HepG2 (cell line): ENCODE results near the gene BCL6B. TPM values are rescaled to one million over a fixed set of nuclear protein-coding genes. Genes with fewer than 3 reads are reported as not detected.

ENCODE experiments used
- BRCA1 ChIP-seq: sonication (generic); formaldehyde crosslinking; IDR thresholded peaks from 2 replicates; pipeline ENCODE4 v1.4.0; 2020; ENCODE audit warnings: missing genetic modification reagents
- ERF ChIP-seq: IDR thresholded peaks from 2 replicates; pipeline ENCODE4 v1.6.1; 2018; ENCODE audit warnings: missing biosample characterization, missing genetic modification reagents
- ESRRA ChIP-seq: sonication (generic); formaldehyde crosslinking; IDR thresholded peaks from 2 replicates; pipeline ENCODE4 v1.5.1; 2020; ENCODE audit warnings: mild to moderate bottlenecking, low read depth, missing genetic modification reagents
- KDM5B ChIP-seq: sonication (generic); formaldehyde crosslinking; IDR thresholded peaks from 2 replicates; pipeline ENCODE4 v1.4.0; 2020; ENCODE audit warnings: missing genetic modification reagents, mild to moderate bottlenecking, borderline replicate concordance
- KDM6A ChIP-seq: IDR thresholded peaks from 2 replicates; pipeline ENCODE4 v1.6.1; 2016; ENCODE audit warnings: low read depth
- MIER2 ChIP-seq: IDR thresholded peaks from 2 replicates; pipeline ENCODE4 v1.6.1; 2016; ENCODE audit warnings: missing biosample characterization, missing genetic modification reagents
- NAIF1 ChIP-seq: sonication (generic); formaldehyde crosslinking; IDR thresholded peaks from 2 replicates; pipeline ENCODE4 v1.5.0; 2020; ENCODE audit warnings: mild to moderate bottlenecking, missing genetic modification reagents, borderline replicate concordance
- NRL ChIP-seq: sonication (generic); formaldehyde crosslinking; IDR thresholded peaks from 2 replicates; pipeline ENCODE4 v1.5.0; 2020; ENCODE audit warnings: missing genetic modification reagents, mild to moderate bottlenecking, moderate library complexity, borderline replicate concordance
- RBAK ChIP-seq: sonication (generic); formaldehyde crosslinking; IDR thresholded peaks from 2 replicates; pipeline ENCODE4 v1.5.1; 2020; ENCODE audit warnings: mild to moderate bottlenecking, missing genetic modification reagents
- REPIN1 ChIP-seq: sonication (generic); formaldehyde crosslinking; IDR thresholded peaks from 2 replicates; pipeline ENCODE4 v1.8.0; 2022; ENCODE audit warnings: missing genetic modification reagents, low read depth, mild to moderate bottlenecking, borderline replicate concordance
- SATB2 ChIP-seq: sonication (generic); formaldehyde crosslinking; IDR thresholded peaks from 2 replicates; pipeline ENCODE4 v1.5.0; 2020; ENCODE audit warnings: missing genetic modification reagents
- SETDB1 ChIP-seq: sonication (generic); formaldehyde crosslinking; IDR thresholded peaks from 2 replicates; pipeline ENCODE4 v1.5.1; 2020; ENCODE audit warnings: missing genetic modification reagents, mild to moderate bottlenecking, borderline replicate concordance
- SKIL ChIP-seq: sonication (generic); formaldehyde crosslinking; IDR thresholded peaks from 2 replicates; pipeline ENCODE4 v1.8.0; 2022; ENCODE audit warnings: missing genetic modification reagents, mild to moderate bottlenecking, moderate library complexity, borderline replicate concordance
- SP140L ChIP-seq: sonication (generic); formaldehyde crosslinking; IDR thresholded peaks from 2 replicates; pipeline ENCODE4 v1.4.0; 2020; ENCODE audit warnings: missing genetic modification reagents, borderline replicate concordance
- ZGPAT ChIP-seq: IDR thresholded peaks from 2 replicates; pipeline ENCODE4 v1.6.1; 2016; ENCODE audit warnings: mild to moderate bottlenecking
- ZNF333 ChIP-seq: sonication (generic); formaldehyde crosslinking; IDR thresholded peaks from 2 replicates; pipeline ENCODE4 v1.4.0; 2020; ENCODE audit warnings: mild to moderate bottlenecking, missing genetic modification reagents, borderline replicate concordance
- ZNF891 ChIP-seq: sonication (generic); formaldehyde crosslinking; IDR thresholded peaks from 2 replicates; pipeline ENCODE4 v1.5.0; 2020; ENCODE audit warnings: mild to moderate bottlenecking, missing genetic modification reagents
- ZSCAN21 ChIP-seq: sonication (generic); formaldehyde crosslinking; IDR thresholded peaks from 2 replicates; pipeline ENCODE4 v1.8.0; 2022; ENCODE audit warnings: mild to moderate bottlenecking, missing genetic modification reagents, moderate library complexity, borderline replicate concordance
- polyA plus RNA-seq, 8 experiments: library from polyadenylated mRNA; depleted of rRNA in 3 of 8; stranded (reverse) in 7 of 8; unstranded in 1 of 8; fragments of >200 nt; fragmentation: Illumina TruSeq in 4 of 8; extraction: Trizol in 4 of 8; gene quantifications; 2 replicates each; pipeline versions ENCODE4 v1.2.1 to v1.2.3, GENCODE V29; 2011 to 2016; ENCODE audit warnings: low read depth in 4 of 8, missing spikeins in 1 of 8, mixed read lengths in 1 of 8; ENCODE audit not compliant: insufficient read depth in 1 of 8
- total RNA-seq, 5 experiments: library from RNA; depleted of rRNA; stranded (reverse); fragments of >200 nt; fragmentation: Illumina TruSeq; extraction: Trizol; gene quantifications; 2 replicates each; pipeline ENCODE4 v1.2.3, GENCODE V29; 2016; ENCODE audit warnings: low read depth in 1 of 5
- TF ChIP-seq, protein P1 (sequence below), 2 experiments: IDR thresholded peaks; 2 replicates each; pipeline ENCODE4 v1.6.1; 2011 to 2012; ENCODE audit warnings: low read length in 2 of 2, borderline replicate concordance in 1 of 2, low read depth in 1 of 2, mild to moderate bottlenecking in 1 of 2, moderate library complexity in 1 of 2
- TF ChIP-seq, protein P2 (sequence below): sonication (generic); formaldehyde crosslinking; IDR thresholded peaks from 2 replicates; pipeline ENCODE4 v1.8.0; 2022; ENCODE audit warnings: mild to moderate bottlenecking, missing genetic modification reagents, moderate library complexity

Gene BCL6B
- total and polyA plus RNA-seq, 2 of the 13 experiments (the other 11 are each of a cell fraction or from before 2014, with no cell fraction given): not detected

DNA sequence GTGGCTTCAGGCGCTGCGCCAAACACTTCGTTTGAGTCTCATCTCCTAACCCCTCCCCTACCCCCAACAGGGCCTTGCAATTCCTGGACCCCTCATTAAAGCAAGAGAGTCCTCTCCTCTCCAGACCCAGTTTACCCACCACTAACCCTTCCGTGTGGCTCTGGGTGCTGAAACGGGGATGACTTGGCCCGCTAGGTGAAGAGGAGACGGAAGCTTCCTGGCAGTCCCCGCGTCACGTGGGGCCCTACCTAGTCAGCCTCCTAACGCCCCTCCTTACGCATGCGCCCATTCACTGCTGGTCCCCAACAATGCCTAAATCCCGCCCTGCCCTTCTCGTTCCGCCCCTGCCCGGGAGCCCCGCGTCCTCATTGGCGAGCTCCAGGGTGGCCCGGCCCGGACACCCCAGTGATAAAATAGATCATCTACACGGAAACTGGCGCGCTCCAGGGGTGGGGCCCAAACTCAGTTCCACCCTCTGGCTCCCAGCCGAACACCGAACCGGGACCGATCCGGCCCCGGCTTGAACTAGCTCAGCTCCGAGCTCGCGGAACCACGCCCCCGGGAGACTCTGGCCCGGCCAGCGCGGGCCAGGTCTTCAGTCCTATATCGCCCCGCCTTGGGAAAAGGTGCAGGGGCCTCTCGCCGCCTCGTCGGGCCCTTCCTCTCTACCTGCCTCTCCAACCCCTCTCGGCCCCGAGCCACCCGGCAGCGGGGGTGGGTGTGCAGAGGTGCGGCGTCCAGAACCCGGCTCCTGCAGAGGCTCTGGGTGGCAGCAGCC is 12.9 kb downstream of the BCL6B start, which contains the start of gene SLC16A13 (continued):
- TF ChIP-seq SATB2 (no peak), ZGPAT (peak; percentile 58), SETDB1 (CRISPR knock-in tag) (no peak), NAIF1 (CRISPR knock-in tag) (peak; percentile 43; the same call in 1 of the 2 replicates), SP140L (CRISPR knock-in tag) (no peak), REPIN1 (0 out of 2 replicates have a peak, but pooled peaks have one; percentile 39), KDM6A (CRISPR knock-in tag) (no peak), RBAK (CRISPR knock-in tag) (no peak), ESRRA (peak; percentile 22; the same call in 1 of the 2 replicates), BRCA1 (CRISPR knock-in tag) (peak; percentile 52; the same call in 1 of the 2 replicates), MIER2 (CRISPR knock-in tag) (no peak), KDM5B (peak; percentile 66; the same call in 1 of the 2 replicates), ZNF891 (CRISPR knock-in tag) (0 out of 2 replicates have a peak, but pooled peaks have one; percentile 2), ZSCAN21 (CRISPR knock-in tag) (0 out of 2 replicates have a peak, but pooled peaks have one; percentile 34), ERF (CRISPR knock-in tag) (peak; percentile 53), ZNF333 (CRISPR knock-in tag) (0 out of 2 replicates have a peak, but pooled peaks have one; percentile 10), SKIL (no peak), NRL (peak; percentile 65; the same call in 1 of the 2 replicates)
- TF ChIP-seq, protein P1, sequence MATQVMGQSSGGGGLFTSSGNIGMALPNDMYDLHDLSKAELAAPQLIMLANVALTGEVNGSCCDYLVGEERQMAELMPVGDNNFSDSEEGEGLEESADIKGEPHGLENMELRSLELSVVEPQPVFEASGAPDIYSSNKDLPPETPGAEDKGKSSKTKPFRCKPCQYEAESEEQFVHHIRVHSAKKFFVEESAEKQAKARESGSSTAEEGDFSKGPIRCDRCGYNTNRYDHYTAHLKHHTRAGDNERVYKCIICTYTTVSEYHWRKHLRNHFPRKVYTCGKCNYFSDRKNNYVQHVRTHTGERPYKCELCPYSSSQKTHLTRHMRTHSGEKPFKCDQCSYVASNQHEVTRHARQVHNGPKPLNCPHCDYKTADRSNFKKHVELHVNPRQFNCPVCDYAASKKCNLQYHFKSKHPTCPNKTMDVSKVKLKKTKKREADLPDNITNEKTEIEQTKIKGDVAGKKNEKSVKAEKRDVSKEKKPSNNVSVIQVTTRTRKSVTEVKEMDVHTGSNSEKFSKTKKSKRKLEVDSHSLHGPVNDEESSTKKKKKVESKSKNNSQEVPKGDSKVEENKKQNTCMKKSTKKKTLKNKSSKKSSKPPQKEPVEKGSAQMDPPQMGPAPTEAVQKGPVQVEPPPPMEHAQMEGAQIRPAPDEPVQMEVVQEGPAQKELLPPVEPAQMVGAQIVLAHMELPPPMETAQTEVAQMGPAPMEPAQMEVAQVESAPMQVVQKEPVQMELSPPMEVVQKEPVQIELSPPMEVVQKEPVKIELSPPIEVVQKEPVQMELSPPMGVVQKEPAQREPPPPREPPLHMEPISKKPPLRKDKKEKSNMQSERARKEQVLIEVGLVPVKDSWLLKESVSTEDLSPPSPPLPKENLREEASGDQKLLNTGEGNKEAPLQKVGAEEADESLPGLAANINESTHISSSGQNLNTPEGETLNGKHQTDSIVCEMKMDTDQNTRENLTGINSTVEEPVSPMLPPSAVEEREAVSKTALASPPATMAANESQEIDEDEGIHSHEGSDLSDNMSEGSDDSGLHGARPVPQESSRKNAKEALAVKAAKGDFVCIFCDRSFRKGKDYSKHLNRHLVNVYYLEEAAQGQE (IDR thresholded peaks at IDR 0.05; ENCODE audit: borderline replicate concordance in 1 of 2, low read depth in 1 of 2, low read length in 2 of 2): 0 out of 4 replicates have a peak, but pooled peaks of 1 of the 2 experiments have one; percentile 45
- TF ChIP-seq, protein P2, sequence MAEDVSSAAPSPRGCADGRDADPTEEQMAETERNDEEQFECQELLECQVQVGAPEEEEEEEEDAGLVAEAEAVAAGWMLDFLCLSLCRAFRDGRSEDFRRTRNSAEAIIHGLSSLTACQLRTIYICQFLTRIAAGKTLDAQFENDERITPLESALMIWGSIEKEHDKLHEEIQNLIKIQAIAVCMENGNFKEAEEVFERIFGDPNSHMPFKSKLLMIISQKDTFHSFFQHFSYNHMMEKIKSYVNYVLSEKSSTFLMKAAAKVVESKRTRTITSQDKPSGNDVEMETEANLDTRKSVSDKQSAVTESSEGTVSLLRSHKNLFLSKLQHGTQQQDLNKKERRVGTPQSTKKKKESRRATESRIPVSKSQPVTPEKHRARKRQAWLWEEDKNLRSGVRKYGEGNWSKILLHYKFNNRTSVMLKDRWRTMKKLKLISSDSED (CRISPR knock-in tag): no peak
